HEK293 (cell line): Measurements from ENCODE around the gene BLMH.

Experiments
- GFI1B ChIP-seq: fragments of 450-650 bp; formaldehyde crosslinking; IDR thresholded peaks from 2 replicates; pipeline ENCODE4 v1.5.1; 2016; ENCODE audit warnings: missing biosample characterization, missing genetic modification characterization
- HOXC10 ChIP-seq: sonication (generic); formaldehyde crosslinking; IDR thresholded peaks from 2 replicates; pipeline ENCODE4 v1.8.1; 2023; ENCODE audit warnings: mild to moderate bottlenecking, missing genetic modification reagents
- ZNF184 ChIP-seq: fragments of 450-650 bp; IDR thresholded peaks from 2 replicates; pipeline ENCODE4 v1.5.1; 2018; ENCODE audit warnings: missing biosample characterization, mild to moderate bottlenecking, missing genetic modification characterization
- ZNF324 ChIP-seq: fragments of 450-650 bp; formaldehyde crosslinking; IDR thresholded peaks from 2 replicates; pipeline ENCODE4 v1.5.1; 2016; ENCODE audit warnings: missing biosample characterization, missing genetic modification characterization
- ZNF530 ChIP-seq: fragments of 450-650 bp; formaldehyde crosslinking; IDR thresholded peaks from 2 replicates; pipeline ENCODE4 v1.5.1; 2016; ENCODE audit warnings: low read depth, missing biosample characterization, missing genetic modification characterization
- ZNF558 ChIP-seq: fragments of 450-650 bp; formaldehyde crosslinking; IDR thresholded peaks from 2 replicates; pipeline ENCODE4 v1.5.1; 2016; ENCODE audit warnings: missing biosample characterization, missing genetic modification characterization
- ZNF701 ChIP-seq: fragments of 450-650 bp; formaldehyde crosslinking; IDR thresholded peaks from 2 replicates; pipeline ENCODE4 v1.5.1; 2016; ENCODE audit warnings: missing biosample characterization, missing genetic modification characterization
- TF ChIP-seq, protein P1 (sequence below): fragments of 450-650 bp; formaldehyde crosslinking; IDR thresholded peaks from 2 replicates; pipeline ENCODE4 v1.5.1; 2016; ENCODE audit warnings: missing biosample characterization, missing genetic modification characterization

DNA sequence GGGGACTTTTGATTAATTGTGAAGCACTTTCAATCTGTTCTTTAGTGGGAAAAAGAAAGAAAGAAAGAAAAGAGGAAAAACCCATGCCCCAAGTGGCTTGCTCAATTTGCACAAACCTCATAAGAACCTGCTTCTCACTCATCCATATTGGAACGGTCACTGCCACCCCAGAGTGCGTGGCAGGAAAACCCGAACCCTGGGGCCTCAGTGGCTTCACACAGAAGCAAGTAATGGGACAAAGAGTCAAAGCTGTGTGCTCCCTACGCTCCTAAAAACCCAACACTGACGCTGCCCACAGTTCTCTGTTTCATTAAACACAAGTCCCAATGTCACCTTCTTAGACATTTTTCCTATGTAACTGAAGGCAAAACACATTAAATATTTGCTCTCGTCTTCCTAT is 57.4 kb downstream of the BLMH start:
- TF ChIP-seq ZNF530 (tag by site-specific recombination): no peak
- no peak for TF ChIP-seq ZNF701
- TF ChIP-seq ZNF184 (tag by site-specific recombination): no peak
- TF ChIP-seq, protein P1, sequence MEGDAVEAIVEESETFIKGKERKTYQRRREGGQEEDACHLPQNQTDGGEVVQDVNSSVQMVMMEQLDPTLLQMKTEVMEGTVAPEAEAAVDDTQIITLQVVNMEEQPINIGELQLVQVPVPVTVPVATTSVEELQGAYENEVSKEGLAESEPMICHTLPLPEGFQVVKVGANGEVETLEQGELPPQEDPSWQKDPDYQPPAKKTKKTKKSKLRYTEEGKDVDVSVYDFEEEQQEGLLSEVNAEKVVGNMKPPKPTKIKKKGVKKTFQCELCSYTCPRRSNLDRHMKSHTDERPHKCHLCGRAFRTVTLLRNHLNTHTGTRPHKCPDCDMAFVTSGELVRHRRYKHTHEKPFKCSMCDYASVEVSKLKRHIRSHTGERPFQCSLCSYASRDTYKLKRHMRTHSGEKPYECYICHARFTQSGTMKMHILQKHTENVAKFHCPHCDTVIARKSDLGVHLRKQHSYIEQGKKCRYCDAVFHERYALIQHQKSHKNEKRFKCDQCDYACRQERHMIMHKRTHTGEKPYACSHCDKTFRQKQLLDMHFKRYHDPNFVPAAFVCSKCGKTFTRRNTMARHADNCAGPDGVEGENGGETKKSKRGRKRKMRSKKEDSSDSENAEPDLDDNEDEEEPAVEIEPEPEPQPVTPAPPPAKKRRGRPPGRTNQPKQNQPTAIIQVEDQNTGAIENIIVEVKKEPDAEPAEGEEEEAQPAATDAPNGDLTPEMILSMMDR (tag by site-specific recombination): no peak
- TF ChIP-seq ZNF324: no peak
- no peak for TF ChIP-seq GFI1B (tag by site-specific recombination)
- no peak for TF ChIP-seq ZNF558 (tag by site-specific recombination)
- TF ChIP-seq HOXC10: no peak
